CD4-positive, alpha-beta T cell treated with Interleukin-15 for 1 hour (primary cell): Measurements from ENCODE around the gene CTPS2.
A peak's percentile ranks its signal among the peaks of the same experiment; 100 is the strongest.

Source experiments
- DNase-seq: peaks from one replicate; pipeline ENCODE4 v3.0.0-alpha.2; 2020

Gene CTPS2

GRCh38 chrX:16711893-16712547 is 449 bp downstream of the CTPS2 start:
- no peak for DNase-seq

- no peak for DNase-seq
Observed at GRCh38 chrX:16711219-16711811, 1.2 kb downstream of the CTPS2 start.

DNA sequence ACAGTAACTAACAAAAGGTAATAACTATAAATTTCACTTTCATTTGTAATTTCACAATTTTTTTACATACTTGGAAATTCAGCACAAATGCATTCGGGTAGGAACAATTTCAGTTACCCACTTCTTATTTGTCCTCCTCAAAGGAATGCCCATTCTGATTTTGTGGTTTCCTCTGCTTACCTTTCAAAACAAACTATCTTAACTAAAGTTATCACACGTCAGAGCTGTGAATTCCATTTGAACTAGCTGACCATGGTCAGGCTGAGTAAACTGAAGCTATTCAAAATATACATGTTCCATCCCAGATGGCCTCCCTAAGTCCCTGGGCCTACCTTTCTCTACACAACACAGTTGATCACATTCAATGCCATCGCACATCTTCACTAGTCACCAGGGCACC is 4.5 kb downstream of the CTPS2 start:
- DNase-seq: no peak

DNA sequence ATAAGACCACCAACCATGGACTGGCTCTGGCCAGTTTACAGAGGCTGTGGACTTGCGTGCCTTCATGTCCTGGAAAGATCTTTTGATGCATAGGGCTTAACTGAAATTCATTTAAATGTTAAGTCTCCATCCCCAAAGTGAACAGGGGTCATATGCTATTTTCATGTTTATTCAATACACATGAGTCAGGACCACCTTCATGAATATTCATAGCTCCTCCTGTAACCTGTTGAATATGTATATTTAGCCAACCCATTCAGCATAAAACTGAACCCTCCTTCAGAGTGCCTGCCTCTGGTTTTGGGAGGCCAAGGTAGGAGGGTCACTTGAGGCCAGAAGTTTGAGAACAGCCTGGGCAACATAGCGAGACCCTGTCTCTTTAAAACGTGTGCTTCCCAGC is 7.1 kb downstream of the CTPS2 start:
- no peak for DNase-seq

GRCh38 chrX:16702700-16703599 is 9.5 kb downstream of the CTPS2 start:
- DNase-seq: no peak

DNA sequence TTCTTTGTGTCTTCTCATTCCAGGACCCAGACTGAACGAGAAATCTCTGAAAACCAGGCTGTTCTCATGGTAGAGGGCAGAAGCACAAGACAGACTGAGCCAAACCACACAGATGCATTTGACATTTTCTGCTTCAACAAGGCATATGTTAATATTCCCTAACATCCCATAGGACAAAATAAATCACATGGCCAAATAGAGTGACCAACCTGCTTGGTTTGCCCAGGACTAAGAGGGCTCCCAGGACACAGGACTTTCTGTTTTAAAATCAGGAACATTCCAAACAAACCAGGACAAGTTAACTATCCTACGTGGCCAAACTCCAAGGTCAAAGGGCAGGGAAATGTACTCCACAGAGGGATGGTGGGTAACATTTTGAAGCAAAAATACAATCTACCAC is 11.7 kb downstream of the CTPS2 start:
- no peak for DNase-seq

DNA sequence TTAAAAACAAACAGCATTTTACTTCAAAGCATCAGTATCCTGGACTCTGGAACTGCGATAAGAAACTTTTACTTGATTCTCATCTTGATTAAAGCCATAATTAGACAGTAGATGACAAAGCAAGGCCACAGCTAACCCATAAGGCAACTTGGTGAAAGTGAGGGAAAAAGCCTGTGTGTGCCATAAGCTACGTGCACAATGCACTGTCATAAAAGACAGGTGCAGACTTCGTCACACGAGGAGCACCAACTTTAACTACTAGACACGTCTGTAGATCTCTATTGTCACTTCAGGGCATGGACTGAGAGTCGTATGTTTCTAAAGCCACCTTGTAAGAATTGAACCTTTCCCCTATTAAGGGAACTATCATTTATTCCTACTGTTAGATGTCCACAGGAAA is 13.1 kb downstream of the CTPS2 start:
- no peak for DNase-seq

DNA sequence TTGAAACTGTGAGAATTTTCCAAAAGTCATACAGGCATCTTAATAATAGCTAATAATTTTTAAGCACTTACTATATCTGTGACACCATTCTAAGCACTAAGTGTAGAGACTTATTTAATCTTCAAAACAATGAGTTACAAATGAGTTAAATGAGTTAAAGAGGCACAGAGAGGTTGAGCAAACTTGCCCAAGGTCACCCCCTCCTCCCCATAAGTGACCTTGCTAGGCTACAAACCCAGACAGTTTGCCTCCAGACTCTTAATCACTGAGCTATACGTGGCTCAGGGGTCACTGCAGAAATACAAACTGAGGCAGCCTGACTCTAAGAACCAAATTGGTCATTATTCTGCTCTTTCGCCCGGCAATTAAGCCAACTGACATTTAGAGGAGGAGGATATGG is 15.5 kb downstream of the CTPS2 start:
- no peak for DNase-seq

GRCh38 chrX:16695079-16695676 is 17.3 kb downstream of the CTPS2 start:
- DNase-seq: peak; percentile 45

DNA sequence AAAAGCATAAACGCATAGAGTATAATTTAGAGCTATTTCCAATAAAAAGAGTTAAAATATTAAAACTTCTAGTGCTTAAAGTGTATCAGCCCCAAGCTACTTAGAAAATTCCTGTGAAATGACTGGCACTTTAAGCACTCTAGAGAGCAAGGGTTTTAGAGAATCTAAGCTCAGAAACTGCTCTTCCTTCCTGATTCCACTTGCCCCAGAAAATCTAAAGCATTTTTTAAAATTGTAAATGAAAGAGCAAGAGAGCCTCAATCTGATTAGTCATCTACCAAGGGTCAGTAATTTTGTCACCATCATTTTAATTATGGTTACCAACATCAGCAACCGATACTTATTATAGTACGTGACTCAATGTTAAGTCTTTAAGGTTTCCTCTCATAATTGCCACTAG is 25.0 kb downstream of the CTPS2 start:
- no peak for DNase-seq

- DNase-seq: no peak
Observed at GRCh38 chrX:16683007-16683664, 29.3 kb downstream of the CTPS2 start.

DNA sequence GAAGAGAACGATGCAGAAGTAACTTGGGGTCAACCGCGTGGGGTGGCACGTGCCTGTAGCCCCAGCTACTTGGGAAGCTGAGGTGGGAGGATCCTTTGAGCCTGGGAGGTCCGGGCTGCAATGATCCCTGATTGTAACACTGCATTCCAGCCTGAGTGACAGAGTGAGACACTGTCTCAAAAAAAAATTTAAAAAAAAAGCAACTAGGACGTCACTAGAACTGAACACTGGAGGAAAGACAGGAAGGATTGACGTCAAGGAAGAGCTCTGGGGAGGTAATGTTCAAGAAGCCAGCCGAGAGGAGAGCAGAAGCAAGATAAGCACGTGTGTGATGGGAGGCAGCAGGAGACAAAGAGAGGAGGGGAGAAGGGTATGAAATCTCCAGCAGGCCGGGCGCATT is 33.8 kb downstream of the CTPS2 start:
- no peak for DNase-seq

DNA sequence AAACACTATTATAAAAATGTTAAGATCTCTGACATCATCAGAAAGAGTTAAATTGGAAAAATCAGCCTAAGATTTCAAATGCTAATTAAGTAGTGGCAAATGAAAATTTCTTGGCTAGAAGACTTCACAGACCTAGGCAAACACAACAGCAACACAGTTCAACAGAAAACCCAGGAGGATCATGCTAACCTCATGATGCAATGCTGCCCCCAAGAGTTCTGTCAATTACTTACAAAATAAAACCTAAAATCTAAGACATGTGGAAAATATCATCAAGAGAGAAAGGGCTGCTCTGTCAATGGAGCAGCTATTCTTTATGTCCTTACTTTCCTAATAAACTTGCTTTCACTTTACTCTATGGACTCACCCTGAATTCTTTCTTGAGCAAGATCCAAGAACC is 41.5 kb downstream of the CTPS2 start:
- no peak for DNase-seq

DNA sequence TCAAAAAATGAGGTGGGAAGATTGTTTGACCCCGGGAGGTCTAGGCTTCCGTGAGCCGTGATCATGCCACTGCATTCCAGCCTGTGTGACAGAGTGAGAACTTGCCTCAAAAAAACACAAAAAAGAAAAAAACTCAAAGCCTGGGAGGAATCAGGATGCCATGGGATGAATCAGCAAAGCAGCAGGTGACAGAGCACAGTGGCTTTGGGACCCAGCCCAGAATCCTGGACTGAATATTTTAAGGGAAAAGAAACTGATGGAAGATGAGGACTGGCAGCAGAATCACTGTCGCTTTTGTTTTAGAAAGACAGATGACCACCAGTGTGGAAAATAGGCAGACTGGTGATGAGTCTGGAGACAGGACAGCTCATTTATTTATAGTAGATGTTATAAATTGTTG is 45.9 kb downstream of the CTPS2 start:
- DNase-seq: no peak

DNA sequence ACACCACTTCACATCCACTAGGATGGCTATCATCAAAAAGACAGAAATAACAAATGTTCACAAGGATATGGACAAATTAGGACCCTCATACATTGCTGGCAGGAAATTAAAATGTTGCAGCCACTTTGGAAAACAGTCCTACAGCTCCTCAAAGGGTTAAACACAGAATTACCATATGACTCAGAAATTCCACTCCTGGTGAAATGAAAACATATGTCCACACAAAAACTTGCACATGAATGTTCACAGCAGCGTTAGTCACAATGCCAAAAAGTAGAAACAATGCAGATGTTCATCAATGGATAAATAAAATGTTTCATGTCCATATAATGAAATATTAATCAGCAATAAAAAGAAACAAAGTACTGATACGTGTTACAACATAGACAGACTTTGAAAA is 47.4 kb downstream of the CTPS2 start:
- DNase-seq: no peak

GRCh38 chrX:16664626-16665025 is 47.8 kb downstream of the CTPS2 start:
- DNase-seq: no peak

GRCh38 chrX:16664074-16664473 is 48.4 kb downstream of the CTPS2 start:
- no peak for DNase-seq

DNA sequence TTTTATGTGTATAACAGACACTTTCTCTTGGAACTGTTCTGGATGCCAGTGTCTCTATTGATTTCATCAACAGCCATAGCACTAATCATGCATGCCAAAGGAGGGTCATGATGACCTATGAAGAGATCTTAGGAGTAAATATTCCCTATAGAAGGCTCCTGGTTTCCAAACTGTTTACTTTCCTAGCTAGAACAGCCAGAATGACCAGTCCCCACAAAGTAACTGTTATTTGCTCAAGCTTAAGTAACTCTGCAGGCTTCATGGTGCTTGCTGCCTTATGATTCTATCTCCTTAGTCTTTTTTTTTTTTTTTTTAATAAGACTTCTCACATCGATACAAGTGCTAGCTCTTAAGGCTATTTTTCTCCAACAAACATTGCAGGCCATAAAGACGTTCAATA is 50.1 kb downstream of the CTPS2 start:
- DNase-seq: no peak

GRCh38 chrX:16661495-16661894 is 51.0 kb downstream of the CTPS2 start:
- DNase-seq: no peak

DNA sequence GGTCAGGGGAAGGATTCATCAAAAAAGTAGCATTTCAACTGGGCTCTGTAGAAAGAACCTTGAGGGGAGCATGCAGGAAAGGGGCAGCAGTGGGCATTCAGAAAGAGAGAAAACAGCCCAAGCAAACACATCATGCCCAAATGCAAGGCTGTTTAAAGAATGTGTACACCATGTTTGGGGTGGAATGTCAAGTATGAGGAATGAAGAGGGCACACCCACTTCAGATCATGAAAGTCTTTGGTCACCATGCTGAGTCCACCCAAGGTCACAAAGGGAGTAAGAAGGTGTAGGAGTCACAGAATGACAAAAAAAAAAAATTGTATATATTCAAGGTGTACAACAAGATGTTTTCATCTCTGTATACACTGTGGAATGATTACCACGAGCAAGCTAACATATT is 53.1 kb downstream of the CTPS2 start:
- no peak for DNase-seq

DNA sequence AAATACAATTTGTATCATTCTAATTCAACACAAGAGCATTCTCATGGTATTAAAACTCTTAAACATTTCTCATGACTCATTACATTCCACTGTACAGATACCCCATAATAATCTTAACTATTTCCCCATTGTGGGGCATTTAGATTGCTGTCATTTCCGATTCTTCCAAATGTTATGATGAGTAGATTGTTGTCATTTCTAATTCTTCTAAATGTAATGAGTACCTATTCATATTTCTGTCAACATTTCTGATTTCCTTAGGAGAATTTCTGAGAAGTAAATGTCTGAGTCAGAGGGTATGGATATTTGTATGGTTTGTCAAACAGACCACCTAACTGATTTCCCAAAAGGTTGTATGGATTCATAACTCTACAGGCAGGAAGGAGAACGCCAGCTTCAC is 54.2 kb downstream of the CTPS2 start:
- DNase-seq: no peak

GRCh38 chrX:16654093-16654492 is 58.4 kb downstream of the CTPS2 start:
- no peak for DNase-seq

- no peak for DNase-seq
Observed at GRCh38 chrX:16653424-16653823, 59.0 kb downstream of the CTPS2 start.
